GM19438 (cell line): Measurements from ENCODE around the gene ALDOA.
"Not testable (repeated sequence)": the region's sequence is repeated elsewhere in the genome, so short reads cannot be mapped to it uniquely, and the experiment has no call there.

Experiments
- ATAC-seq: cut with Tn5 transposase; IDR thresholded peaks from one replicate; pipeline ENCODE4 v1.9.1; 2021; ENCODE audit warnings: low read depth; ENCODE audit not compliant: unreplicated experiment

Gene ALDOA

GRCh38 chr16:30040690-30041089 is 24.9 kb upstream of the ALDOA start:
- not testable (repeated sequence) for ATAC-seq

GRCh38 chr16:30041841-30042240 is 23.7 kb upstream of the ALDOA start:
- ATAC-seq = no peak

- ATAC-seq = no peak
Measured at GRCh38 chr16:30046178-30046577, 19.4 kb upstream of the ALDOA start.

- no peak for ATAC-seq
Measured at GRCh38 chr16:30046588-30046987, 19.0 kb upstream of the ALDOA start.

GRCh38 chr16:30049871-30050270 is 15.7 kb upstream of the ALDOA start:
- ATAC-seq = no peak

GRCh38 chr16:30051518-30051917 is 14.0 kb upstream of the ALDOA start:
- ATAC-seq = no peak

- ATAC-seq = peak; percentile 63
Measured at GRCh38 chr16:30052671-30053372, 12.7 kb upstream of the ALDOA start.

GRCh38 chr16:30053376-30054015 is 12.1 kb upstream of the ALDOA start:
- ATAC-seq = no peak

GRCh38 chr16:30054451-30054850 is 11.1 kb upstream of the ALDOA start:
- no peak for ATAC-seq

GRCh38 chr16:30054959-30055553 is 10.5 kb upstream of the ALDOA start:
- ATAC-seq = no peak

GRCh38 chr16:30060346-30060745 is 5.2 kb upstream of the ALDOA start:
- no peak for ATAC-seq

- ATAC-seq = no peak
Measured at GRCh38 chr16:30060836-30061554, 4.6 kb upstream of the ALDOA start.

- ATAC-seq = no peak
Measured at GRCh38 chr16:30063278-30063892, 2.2 kb upstream of the ALDOA start.

- peak; percentile 34 for ATAC-seq
Measured at GRCh38 chr16:30063893-30064728, 1.4 kb upstream of the ALDOA start.

- ATAC-seq = no peak
Measured at GRCh38 chr16:30064729-30065101, 845 bp upstream of the ALDOA start.

- no peak for ATAC-seq
Measured at GRCh38 chr16:30065943-30066760, 592 bp downstream of the ALDOA start.

GRCh38 chr16:30066761-30067583 is 1.4 kb downstream of the ALDOA start:
- ATAC-seq = no peak

- ATAC-seq = no peak
Measured at GRCh38 chr16:30067584-30067916, 2.0 kb downstream of the ALDOA start.
